HL-60 (cell line): ENCODE data around the gene ALPL.

Source experiments
- DNase-seq, 2 experiments: peaks; one replicate each; pipeline ENCODE4 v3.0.0-alpha.2; 2010 to 2020; ENCODE audit warnings: low read depth in 1 of 2, low spot score in 1 of 2
- H3K27ac ChIP-seq: fragments of 250-450 bp; sonication (Bioruptor Pico); replicated peaks from 2 replicates; pipeline ENCODE4 v1.5.1; 2020; ENCODE audit warnings: mild to moderate bottlenecking, moderate library complexity
- H3K27me3 ChIP-seq: fragments of 250-450 bp; sonication (Bioruptor Pico); 2 replicates; pipeline ENCODE4 v1.5.1; 2021; ENCODE audit warnings: mild to moderate bottlenecking, moderate library complexity; ENCODE audit not compliant: insufficient read depth, poor library complexity, severe bottlenecking
- H3K4me3 ChIP-seq: replicated peaks from 2 replicates; pipeline ENCODE4 v1.5.1; 2011; ENCODE audit warnings: mild to moderate bottlenecking, control low read depth, low read length; ENCODE audit not compliant: insufficient read depth
- CTCF ChIP-seq: IDR thresholded peaks from one replicate; pipeline ENCODE4 v1.5.1; 2011; ENCODE audit warnings: low read length, control low read depth, inconsistent platforms; ENCODE audit not compliant: insufficient read depth
- GABPA ChIP-seq: IDR thresholded peaks from 2 replicates; pipeline ENCODE4 v1.6.1; 2012; ENCODE audit warnings: low read depth
- POLR2AphosphoS5 ChIP-seq: IDR thresholded peaks from 2 replicates; pipeline ENCODE4 v1.6.1; 2012; ENCODE audit warnings: low read depth
- REST ChIP-seq: IDR thresholded peaks from 2 replicates; pipeline ENCODE4 v1.6.1; 2012; ENCODE audit warnings: low read depth; ENCODE audit not compliant: insufficient replicate concordance
- SPI1 ChIP-seq: IDR thresholded peaks from 2 replicates; pipeline ENCODE4 v1.6.1; 2012; ENCODE audit warnings: low read depth, mild to moderate bottlenecking, borderline replicate concordance

ALPL gene

GRCh38 chr1:21626921-21627339 is 117.7 kb downstream of the ALPL start:
- H3K27me3 ChIP-seq, result peaks cover 11% of the 10 kb centered on the region
- TF ChIP-seq GABPA (no peak), CTCF (no peak), POLR2AphosphoS5 (no peak), REST (no peak), SPI1 (no peak)
- H3K4me3 ChIP-seq, result no peak overlapping the region
- H3K27ac ChIP-seq, result no peak overlapping the region
- DNase-seq, result no peak
